ENCODE measurements around the gene TLNRD1.

The TLNRD1 gene

GRCh38 chr15:81002331-81003096 lies 1.8 kb downstream of the TLNRD1 start:
- DNase-seq: peak; percentile 67

GRCh38 chr15:81003097-81003350 lies 2.3 kb downstream of the TLNRD1 start:
- DNase-seq: no peak

GRCh38 chr15:81006124-81006523 lies 5.4 kb downstream of the TLNRD1 start:
- DNase-seq: no peak

- DNase-seq: no peak
Measured at GRCh38 chr15:81007428-81008064, 6.8 kb downstream of the TLNRD1 start.

- DNase-seq: no peak
Measured at GRCh38 chr15:81008312-81008711, 7.6 kb downstream of the TLNRD1 start.

GRCh38 chr15:81010086-81010485 lies 9.4 kb downstream of the TLNRD1 start:
- no peak for DNase-seq

- DNase-seq: no peak
Measured at GRCh38 chr15:81011593-81011992, 10.9 kb downstream of the TLNRD1 start.

- no peak for DNase-seq
Measured at GRCh38 chr15:81012588-81012987, 11.9 kb downstream of the TLNRD1 start.

GRCh38 chr15:81013396-81013929 lies 12.7 kb downstream of the TLNRD1 start:
- DNase-seq: no peak

- no peak for DNase-seq
Measured at GRCh38 chr15:81014446-81015093, 13.8 kb downstream of the TLNRD1 start.

- DNase-seq: no peak
Measured at GRCh38 chr15:81015621-81016488, 15.1 kb downstream of the TLNRD1 start.

- DNase-seq: no peak
Measured at GRCh38 chr15:81016489-81017068, 15.9 kb downstream of the TLNRD1 start.

- DNase-seq: no peak
Measured at GRCh38 chr15:81018197-81018596, 17.5 kb downstream of the TLNRD1 start.

- DNase-seq: no peak
Measured at GRCh38 chr15:81021321-81021720, 20.6 kb downstream of the TLNRD1 start.

- peak; percentile 96 for DNase-seq
Measured at GRCh38 chr15:81023483-81024264, 23.0 kb downstream of the TLNRD1 start.

GRCh38 chr15:81024265-81024872 lies 23.6 kb downstream of the TLNRD1 start:
- DNase-seq: peak; percentile 20

GRCh38 chr15:81024936-81025335 lies 24.2 kb downstream of the TLNRD1 start:
- no peak for DNase-seq

GRCh38 chr15:81025721-81026370 lies 25.1 kb downstream of the TLNRD1 start:
- DNase-seq: no peak

GRCh38 chr15:81026836-81027599 lies 26.3 kb downstream of the TLNRD1 start:
- no peak for DNase-seq
